Retinal pigment epithelial cell (primary cell): ENCODE results near the gene MYO3A.

Source experiments
- DNase-seq: peaks from one replicate; pipeline ENCODE4 v3.0.0-alpha.2; 2010; ENCODE audit warnings: low read depth
- H3K4me3 ChIP-seq: 2 replicates; pipeline ENCODE4 v1.5.1; 2011; ENCODE audit warnings: mild to moderate bottlenecking, low read length, control low read depth, moderate library complexity
- CTCF ChIP-seq: conservative IDR thresholded peaks from 2 replicates; pipeline ENCODE4 v1.5.1; 2011; ENCODE audit warnings: low read depth, low read length, control low read depth, inconsistent platforms

Gene MYO3A

DNA sequence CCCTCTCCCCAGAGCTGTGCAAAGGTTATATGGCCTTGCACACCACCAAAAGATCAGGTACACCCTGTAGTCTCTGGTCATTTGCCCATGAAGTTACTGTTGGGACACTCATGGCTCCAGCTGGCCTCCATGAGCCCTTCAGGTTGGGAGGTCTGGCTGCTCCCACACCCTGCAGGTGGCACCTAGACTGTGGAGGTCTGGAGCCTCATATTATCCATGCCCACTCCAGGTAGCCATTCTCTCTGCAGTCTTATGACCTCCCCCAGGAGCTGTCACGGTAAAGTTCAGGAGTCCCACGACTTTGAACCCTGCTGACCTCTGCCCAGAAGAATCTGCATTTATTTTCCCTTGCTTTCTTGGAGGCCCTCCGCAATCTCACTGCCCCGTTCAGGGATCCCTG is 243.3 kb downstream of the MYO3A start:
- DNase-seq: no peak
- H3K4me3 ChIP-seq: no peak overlapping the region
- no peak for TF ChIP-seq CTCF

DNA sequence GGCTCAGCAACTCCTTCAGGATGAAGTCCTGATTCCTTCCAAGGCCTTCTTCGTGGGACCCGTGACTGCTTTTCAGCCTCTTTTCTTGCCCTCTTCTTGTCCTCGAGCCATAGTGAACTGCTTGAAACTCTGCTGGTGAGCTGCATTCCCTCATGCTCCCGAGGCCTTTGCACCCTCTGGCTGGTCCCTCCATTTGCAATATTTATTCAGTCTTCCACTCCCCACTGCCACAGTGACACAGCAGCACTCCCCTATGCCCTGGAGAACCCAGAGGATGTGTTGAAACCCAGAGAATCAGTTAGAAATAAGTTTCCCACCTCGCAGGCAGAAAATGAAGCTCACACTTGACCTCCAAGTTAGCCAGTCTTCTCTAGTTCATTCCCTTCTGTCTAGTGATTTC is 260.2 kb downstream of the MYO3A start:
- no peak for TF ChIP-seq CTCF
- no peak for DNase-seq
- H3K4me3 ChIP-seq: no peak overlapping the region

GRCh38 chr10:26197248-26197647 is 263.2 kb downstream of the MYO3A start:
- no peak for DNase-seq
- H3K4me3 ChIP-seq: no peak overlapping the region
- TF ChIP-seq CTCF: no peak

DNA sequence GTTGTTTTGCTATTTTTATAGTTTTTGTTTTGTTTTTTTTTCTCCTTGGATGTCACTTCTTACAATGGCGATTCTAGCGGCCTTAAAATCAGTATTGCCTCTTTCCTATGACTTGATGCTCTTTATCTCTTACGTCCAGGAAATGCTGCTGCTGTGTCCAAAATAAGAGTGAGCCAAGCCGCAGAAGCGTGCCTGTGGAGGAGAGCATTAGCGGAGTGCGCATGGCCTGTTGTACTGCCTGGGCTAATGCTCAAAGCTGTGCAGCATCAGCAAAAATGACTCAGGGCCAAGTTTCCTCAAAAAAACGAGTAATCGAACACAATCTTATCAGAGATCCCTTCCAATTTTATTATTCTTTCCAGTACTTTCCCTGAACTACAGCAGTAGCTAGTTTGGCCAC is 264.1 kb downstream of the MYO3A start:
- H3K4me3 ChIP-seq: no peak overlapping the region
- no peak for DNase-seq
- TF ChIP-seq CTCF: no peak

DNA sequence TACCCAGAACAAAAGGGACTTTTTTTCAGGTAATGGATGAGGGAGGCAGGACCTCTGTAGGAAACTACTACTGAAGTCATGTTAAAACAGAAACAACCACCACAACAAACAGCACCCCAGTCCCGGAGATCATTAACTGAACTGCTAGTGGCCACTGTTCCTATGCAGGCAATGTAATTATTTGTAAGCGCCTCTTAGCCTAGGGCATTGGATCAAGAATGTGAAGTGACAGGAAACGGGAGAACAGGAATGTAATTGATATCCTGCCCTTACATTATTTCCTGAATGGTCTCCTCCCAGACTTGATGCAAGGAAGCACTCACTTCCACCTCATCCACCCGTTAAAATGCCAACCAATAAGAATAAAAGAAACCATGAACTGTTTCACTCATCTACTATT is 265.8 kb downstream of the MYO3A start:
- no peak for TF ChIP-seq CTCF
- no peak for DNase-seq
- no peak overlapping the region for H3K4me3 ChIP-seq

GRCh38 chr10:26205223-26205622 is 271.2 kb downstream of the MYO3A start:
- TF ChIP-seq CTCF: no peak
- DNase-seq: no peak
- H3K4me3 ChIP-seq: no peak overlapping the region

GRCh38 chr10:26211781-26212444 is 277.9 kb downstream of the MYO3A start:
- H3K4me3 ChIP-seq: no peak overlapping the region
- DNase-seq: no peak
- TF ChIP-seq CTCF: no peak
